DND-41 (cell line): Measurements from ENCODE around the gene TMEM69.

Experiments used
- ATAC-seq: fragments of 200-7000 bp; cut with Tn5 transposase; 3 replicates; pipeline ENCODE4 v1.9.1; 2021; ENCODE audit warnings: low read depth; ENCODE audit not compliant: insufficient read depth
- DNase-seq: peaks from one replicate; pipeline ENCODE4 v3.0.0-alpha.2; 2020
- H2AFZ ChIP-seq: 2 replicates; pipeline ENCODE4 v1.6.0; 2012; ENCODE audit warnings: low read depth, low read length
- H3K27ac ChIP-seq: 2 replicates; pipeline ENCODE4 v1.5.1; 2012; ENCODE audit warnings: low read length, inconsistent platforms
- H3K27me3 ChIP-seq: fragments of 200-600 bp; sonication (generic); 2 replicates; pipeline ENCODE4 v1.6.0; 2012; ENCODE audit warnings: low read length, mild to moderate bottlenecking, inconsistent platforms; ENCODE audit not compliant: insufficient read depth, poor library complexity
- H3K36me3 ChIP-seq: 2 replicates; pipeline ENCODE4 v1.5.1; 2012; ENCODE audit warnings: low read length, inconsistent platforms; ENCODE audit not compliant: insufficient read depth
- H3K4me1 ChIP-seq: 2 replicates; pipeline ENCODE4 v1.5.1; 2012; ENCODE audit warnings: mild to moderate bottlenecking, low read length; ENCODE audit not compliant: insufficient read depth
- H3K4me2 ChIP-seq: 2 replicates; pipeline ENCODE4 v1.6.0; 2012; ENCODE audit warnings: mild to moderate bottlenecking, moderate library complexity, low read length, inconsistent platforms; ENCODE audit not compliant: insufficient read depth
- H3K4me3 ChIP-seq, 2 experiments: fragments of 200-600 bp in 1 of 2; shearing (Covaris generic) in 1 of 2; 2 replicates each; pipeline ENCODE4 v1.5.1; 2012 to 2016; ENCODE audit warnings: inconsistent platforms in 2 of 2, low read length in 2 of 2, mild to moderate bottlenecking in 2 of 2, low read depth in 1 of 2, moderate library complexity in 1 of 2
- H3K79me2 ChIP-seq: 2 replicates; pipeline ENCODE4 v1.6.0; 2012; ENCODE audit warnings: low read length, inconsistent platforms; ENCODE audit not compliant: insufficient read depth
- H3K9ac ChIP-seq: 2 replicates; pipeline ENCODE4 v1.6.0; 2012; ENCODE audit warnings: low read depth, mild to moderate bottlenecking, inconsistent platforms, low read length, moderate library complexity
- H3K9me3 ChIP-seq: 2 replicates; pipeline ENCODE4 v1.5.1; 2012; ENCODE audit warnings: low read length, moderate library complexity, mild to moderate bottlenecking, inconsistent platforms; ENCODE audit not compliant: insufficient read depth, severe bottlenecking
- H4K20me1 ChIP-seq: 2 replicates; pipeline ENCODE4 v1.6.0; 2012; ENCODE audit warnings: low read length; ENCODE audit not compliant: insufficient read depth
- EZH2 ChIP-seq: IDR thresholded peaks from 3 replicates; pipeline ENCODE4 v1.6.1; 2012; ENCODE audit warnings: borderline replicate concordance, low read depth, mild to moderate bottlenecking, moderate library complexity, low read length, inconsistent platforms; ENCODE audit not compliant: severe bottlenecking
- TF ChIP-seq, protein P1 (sequence below): IDR thresholded peaks from 2 replicates; pipeline ENCODE4 v1.5.1; 2012; ENCODE audit warnings: borderline replicate concordance, low read length, moderate library complexity, mild to moderate bottlenecking; ENCODE audit not compliant: poor library complexity, severe bottlenecking; ENCODE audit errors: extremely low read depth

The TMEM69 gene

DNA sequence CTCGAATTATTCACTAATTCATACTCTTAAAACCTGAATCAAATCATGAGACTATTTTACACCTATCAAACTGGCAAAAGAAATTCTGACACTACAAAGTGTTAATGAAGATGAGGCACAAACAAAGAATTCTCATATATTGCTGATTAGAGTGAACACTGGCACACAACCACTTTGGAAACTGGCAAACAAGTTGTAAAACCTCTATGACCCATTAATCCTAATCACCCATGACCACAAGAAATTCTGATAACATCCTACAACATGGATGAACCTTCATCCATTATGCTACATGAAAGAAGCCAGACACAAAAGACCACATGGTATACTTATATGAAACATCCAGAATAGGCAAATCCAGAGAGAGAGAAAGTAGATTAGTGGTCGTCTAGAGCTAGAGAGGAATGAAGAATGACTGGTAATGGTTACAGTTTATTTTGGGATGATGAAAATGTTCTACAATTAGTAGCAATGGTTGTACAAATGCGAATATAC lies 10.2 kb upstream of the TMEM69 start:
- TF ChIP-seq EZH2: no peak
- TF ChIP-seq, protein P1, sequence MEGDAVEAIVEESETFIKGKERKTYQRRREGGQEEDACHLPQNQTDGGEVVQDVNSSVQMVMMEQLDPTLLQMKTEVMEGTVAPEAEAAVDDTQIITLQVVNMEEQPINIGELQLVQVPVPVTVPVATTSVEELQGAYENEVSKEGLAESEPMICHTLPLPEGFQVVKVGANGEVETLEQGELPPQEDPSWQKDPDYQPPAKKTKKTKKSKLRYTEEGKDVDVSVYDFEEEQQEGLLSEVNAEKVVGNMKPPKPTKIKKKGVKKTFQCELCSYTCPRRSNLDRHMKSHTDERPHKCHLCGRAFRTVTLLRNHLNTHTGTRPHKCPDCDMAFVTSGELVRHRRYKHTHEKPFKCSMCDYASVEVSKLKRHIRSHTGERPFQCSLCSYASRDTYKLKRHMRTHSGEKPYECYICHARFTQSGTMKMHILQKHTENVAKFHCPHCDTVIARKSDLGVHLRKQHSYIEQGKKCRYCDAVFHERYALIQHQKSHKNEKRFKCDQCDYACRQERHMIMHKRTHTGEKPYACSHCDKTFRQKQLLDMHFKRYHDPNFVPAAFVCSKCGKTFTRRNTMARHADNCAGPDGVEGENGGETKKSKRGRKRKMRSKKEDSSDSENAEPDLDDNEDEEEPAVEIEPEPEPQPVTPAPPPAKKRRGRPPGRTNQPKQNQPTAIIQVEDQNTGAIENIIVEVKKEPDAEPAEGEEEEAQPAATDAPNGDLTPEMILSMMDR: no peak
- no peak for DNase-seq
- Histone ChIP-seq H3K27me3 (no peaks in the 10 kb centered on the region), H3K79me2 (peaks cover 99% of the 10 kb centered on the region), H4K20me1 (peaks cover 70% of the 10 kb centered on the region), H3K27ac (no peak overlapping the region), H3K4me2 (no peak overlapping the region), H3K9me3 (no peaks in the 10 kb centered on the region), H3K4me1 (peaks cover 12% of the 10 kb centered on the region), H3K9ac (no peak overlapping the region), H2AFZ (no peak overlapping the region), H3K4me3 (no peak overlapping the region), H3K36me3 (peaks cover 22% of the 10 kb centered on the region)
- no peak for ATAC-seq

DNA sequence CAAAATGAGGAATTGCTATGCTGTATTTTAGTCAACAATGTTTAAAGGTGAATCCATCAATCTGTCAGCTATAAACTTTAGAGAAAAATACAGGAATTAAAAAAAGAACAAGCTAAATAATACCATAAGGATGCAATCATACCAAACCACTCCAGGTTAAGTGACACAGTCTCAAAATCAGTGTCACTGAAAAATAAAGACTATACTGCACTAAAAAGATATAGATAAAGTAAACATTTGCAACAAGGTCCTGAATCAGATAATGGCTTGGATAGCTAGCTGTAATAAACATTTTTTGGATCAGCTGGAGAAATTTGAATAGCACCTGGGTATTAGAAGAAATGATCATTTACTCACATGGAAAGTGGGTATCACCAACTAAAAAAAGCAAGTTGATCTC lies 9.5 kb upstream of the TMEM69 start:
- no peak overlapping the region for H3K9ac ChIP-seq
- no peak for DNase-seq
- peaks cover 67% of the 10 kb centered on the region for H4K20me1 ChIP-seq
- TF ChIP-seq, protein P1: no peak
- no peak for TF ChIP-seq EZH2
- peaks cover 17% of the 10 kb centered on the region for H3K4me1 ChIP-seq
- H3K4me3 ChIP-seq: no peak overlapping the region
- peaks cover 17% of the 10 kb centered on the region for H3K36me3 ChIP-seq
- no peak for ATAC-seq
- H3K27ac ChIP-seq: no peak overlapping the region
- no peaks in the 10 kb centered on the region for H3K27me3 ChIP-seq
- H3K79me2 ChIP-seq: peaks cover 99% of the 10 kb centered on the region
- H3K9me3 ChIP-seq: no peaks in the 10 kb centered on the region
- no peak overlapping the region for H2AFZ ChIP-seq
- no peak overlapping the region for H3K4me2 ChIP-seq

DNA sequence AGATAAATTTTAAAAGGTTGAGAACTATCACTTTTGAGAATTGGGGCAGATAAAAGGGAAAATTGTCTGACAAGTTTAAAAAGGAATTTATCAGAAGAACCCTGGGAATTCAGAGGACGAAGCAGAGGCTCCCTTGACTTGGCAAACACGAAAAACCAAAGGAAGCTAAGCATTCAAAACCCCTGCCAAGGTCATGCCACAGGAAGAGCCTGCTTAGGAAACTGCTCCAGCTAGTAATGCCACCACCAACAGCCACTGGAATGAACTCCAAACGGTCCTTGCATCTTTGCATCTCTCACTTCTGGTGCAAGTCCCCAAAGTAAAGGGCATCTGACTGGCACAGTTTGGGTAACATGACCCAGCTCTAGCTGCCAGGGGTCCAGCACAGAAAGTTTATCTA lies 8.9 kb upstream of the TMEM69 start:
- ATAC-seq: no peak
- H3K9me3 ChIP-seq: no peaks in the 10 kb centered on the region
- H2AFZ ChIP-seq: no peak overlapping the region
- no peaks in the 10 kb centered on the region for H3K27me3 ChIP-seq
- no peak overlapping the region for H3K4me2 ChIP-seq
- no peak for TF ChIP-seq EZH2
- TF ChIP-seq, protein P1: no peak
- H4K20me1 ChIP-seq: peaks cover 64% of the 10 kb centered on the region
- peaks cover 17% of the 10 kb centered on the region for H3K36me3 ChIP-seq
- H3K9ac ChIP-seq: no peak overlapping the region
- peaks cover 24% of the 10 kb centered on the region for H3K4me1 ChIP-seq
- peaks cover 99% of the 10 kb centered on the region for H3K79me2 ChIP-seq
- H3K27ac ChIP-seq: no peak overlapping the region
- H3K4me3 ChIP-seq: no peak overlapping the region
- no peak for DNase-seq

DNA sequence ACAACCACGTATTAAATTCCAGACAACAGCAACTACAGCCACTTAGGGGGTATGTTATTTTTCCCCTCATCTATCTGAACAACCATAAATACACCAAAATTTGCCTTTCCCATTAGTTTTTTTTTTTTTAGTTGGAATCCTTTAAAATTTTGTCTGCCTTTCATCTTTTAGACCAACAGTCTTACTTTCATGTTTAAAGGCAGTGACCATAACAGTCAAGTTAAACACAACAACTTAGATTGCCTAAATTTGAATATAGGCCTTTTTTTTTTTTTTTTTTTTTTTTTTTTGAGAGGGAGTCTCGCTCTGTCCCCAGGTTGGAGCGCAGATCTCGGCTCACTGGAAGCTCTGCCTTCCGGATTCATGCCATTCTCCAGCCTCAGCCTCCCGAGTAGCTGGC lies 5.0 kb upstream of the TMEM69 start:
- Histone ChIP-seq H3K4me2 (peak overlapping the region; percentile 73), H3K4me3 (no peak overlapping the region), H3K36me3 (peaks cover 5% of the 10 kb centered on the region), H3K79me2 (peaks cover 91% of the 10 kb centered on the region), H2AFZ (no peak overlapping the region), H3K27ac (no peak overlapping the region), H3K4me1 (peaks cover 37% of the 10 kb centered on the region), H3K27me3 (no peaks in the 10 kb centered on the region), H3K9me3 (no peaks in the 10 kb centered on the region), H4K20me1 (peaks cover 38% of the 10 kb centered on the region), H3K9ac (no peak overlapping the region)
- no peak for TF ChIP-seq EZH2
- TF ChIP-seq, protein P1: no peak
- no peak for ATAC-seq
- no peak for DNase-seq
